Measurements from ENCODE around the gene RGS21. TPM values are rescaled to one million over a fixed set of nuclear protein-coding genes. Genes with fewer than 3 reads are reported as not detected.

The RGS21 gene, protein sequence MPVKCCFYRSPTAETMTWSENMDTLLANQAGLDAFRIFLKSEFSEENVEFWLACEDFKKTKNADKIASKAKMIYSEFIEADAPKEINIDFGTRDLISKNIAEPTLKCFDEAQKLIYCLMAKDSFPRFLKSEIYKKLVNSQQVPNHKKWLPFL
- not detected in 2 replicates for total RNA-seq

DNA sequence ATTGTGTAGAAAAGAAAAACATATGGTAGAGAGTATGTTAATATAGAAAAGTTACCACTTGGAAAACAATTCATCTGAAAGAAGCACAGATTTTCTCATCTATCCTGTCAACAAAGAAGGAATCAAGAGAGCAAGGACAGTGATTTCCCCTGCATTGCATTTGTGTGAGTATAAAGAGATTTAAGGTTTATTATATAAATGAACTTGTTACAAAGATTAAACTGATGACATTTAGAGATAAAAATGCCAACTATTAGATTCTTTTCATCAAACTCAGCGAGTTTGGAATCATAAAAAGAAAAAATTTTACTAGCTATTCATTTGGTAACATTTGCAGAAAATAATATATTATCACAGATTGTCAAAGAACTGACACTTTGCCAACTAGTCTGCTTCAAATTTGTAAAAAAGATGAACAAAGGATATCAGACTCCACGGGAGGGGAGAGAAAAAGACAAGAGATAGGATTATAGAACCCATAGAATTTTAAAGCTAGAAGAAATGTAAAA is at the start of gene RGS21:
Gene RGS21, plus strand, starts transcription at position 51 of the 509 bp plus-strand sequence. CDS start 26,045 bp downstream, outside the sequence.

Other genes starting within 250 kb of the RGS21 start
- 0.52 and 1.3 TPM in 2 replicates for gene RGS18, start 158.5 kb upstream of the RGS21 start, total RNA-seq